Spinal cord (tissue), 10 donors: ENCODE results near the gene ATP5ME. TPM values are rescaled to one million over a fixed set of nuclear protein-coding genes. Genes with fewer than 3 reads are reported as not detected.
"Not testable (repeated sequence)": the region's sequence is repeated elsewhere in the genome, so short reads cannot be mapped to it uniquely, and the experiment has no call there.

Source experiments
- DNase-seq, 6 donors: peaks; one replicate each; pipeline versions ENCODE4 v3.0.0 to v3.0.0-alpha.2; 2013 to 2015; ENCODE audit warnings: low spot score in 6 of 6, low read depth in 4 of 6
- H3K27ac ChIP-seq: one replicate; pipeline ENCODE4 v1.5.1; 2013; ENCODE audit warnings: low read depth, low read length, control low read depth
- H3K27me3 ChIP-seq: one replicate; pipeline ENCODE4 v1.6.1; 2013; ENCODE audit warnings: low read length; ENCODE audit not compliant: control insufficient read depth, insufficient read depth
- H3K36me3 ChIP-seq: one replicate; pipeline ENCODE4 v1.6.1; 2013; ENCODE audit warnings: low read length; ENCODE audit not compliant: control insufficient read depth, insufficient read depth
- H3K4me1 ChIP-seq: one replicate; pipeline ENCODE4 v1.6.1; 2013; ENCODE audit warnings: low read length; ENCODE audit not compliant: control insufficient read depth, insufficient read depth
- H3K4me3 ChIP-seq: one replicate; pipeline ENCODE4 v1.5.1; 2013; ENCODE audit warnings: low read depth, low read length, control low read depth
- H3K9me3 ChIP-seq: one replicate; pipeline ENCODE4 v1.6.1; 2013; ENCODE audit warnings: low read length; ENCODE audit not compliant: control insufficient read depth, insufficient read depth
- WGBS: methylation state at CpG from one replicate; pipeline ENCODE4 v1.1.5; 2013; ENCODE audit warnings: missing lambda C conversion rate; ENCODE audit not compliant: insufficient coverage; 5-methylcytosine and 5-hydroxymethylcytosine counted together
- polyA plus RNA-seq, 2 donors: library from polyadenylated mRNA; unstranded; fragments of 120-200 nt; gene quantifications; one replicate each; pipeline ENCODE4 v1.2.1, GENCODE V29; 2013; ENCODE audit not compliant: insufficient read length in 2 of 2
- total RNA-seq, 2 donors: library from RNA; depleted of rRNA in 1 of 2; stranded (reverse); fragments of 120-200 nt in 1 of 2; fragments of >200 nt in 1 of 2; gene quantifications; one replicate each; pipeline versions ENCODE4 v1.2.3 to v1.2.4, GENCODE V29; 2013 to 2014
- donor health status: healthy.

The ATP5ME gene
- total and polyA plus RNA-seq, 4 donors: 191 to 726 (median 334) TPM

- H3K36me3 ChIP-seq: peaks cover 41% of the 10 kb centered on the region
- no CpG with 5 or more reads among the region's 3 CpGs for WGBS
- no peaks in the 10 kb centered on the region for H3K9me3 ChIP-seq
- H3K27ac ChIP-seq: no peak overlapping the region
- DNase-seq: no peak
- peaks cover 25% of the 10 kb centered on the region for H3K4me1 ChIP-seq
- no peak overlapping the region for H3K4me3 ChIP-seq
- H3K27me3 ChIP-seq: no peaks in the 10 kb centered on the region
These were observed 2.3 kb downstream of the ATP5ME start for GRCh38 chr4:671769-672168.

- peaks cover 22% of the 10 kb centered on the region for H3K4me1 ChIP-seq
- not testable (repeated sequence) for H3K9me3 ChIP-seq, H3K27me3 ChIP-seq, H3K27ac ChIP-seq, DNase-seq, H3K4me3 ChIP-seq
- 93% methylated on average over 5 of the region's 11 CpGs for WGBS
- peaks cover 42% of the 10 kb centered on the region for H3K36me3 ChIP-seq
These were observed 4.1 kb downstream of the ATP5ME start for GRCh38 chr4:669806-670559.

GRCh38 chr4:668219-668618, 5.9 kb downstream of the ATP5ME start:
- not testable (repeated sequence) for DNase-seq, H3K4me3 ChIP-seq, H3K9me3 ChIP-seq, H3K27me3 ChIP-seq, H3K27ac ChIP-seq
- peaks cover 39% of the 10 kb centered on the region for H3K36me3 ChIP-seq
- 89% methylated on average over 6 of the region's 6 CpGs for WGBS
- H3K4me1 ChIP-seq: peaks cover 27% of the 10 kb centered on the region

- Histone ChIP-seq H3K36me3 (peaks cover 39% of the 10 kb centered on the region), H3K4me1 (peaks cover 33% of the 10 kb centered on the region), H3K27ac (no peak overlapping the region), H3K9me3 (no peaks in the 10 kb centered on the region), H3K27me3 (no peaks in the 10 kb centered on the region), H3K4me3 (no peak overlapping the region)
- WGBS: 51% methylated on average over 9 of the region's 10 CpGs
- no peak for DNase-seq
These were observed 6.5 kb downstream of the ATP5ME start for GRCh38 chr4:667545-667925.

GRCh38 chr4:666822-667544, 7.1 kb downstream of the ATP5ME start:
- H3K27me3 ChIP-seq: no peaks in the 10 kb centered on the region
- no peaks in the 10 kb centered on the region for H3K9me3 ChIP-seq
- DNase-seq: no peak
- no peak overlapping the region for H3K4me3 ChIP-seq
- WGBS: 92% methylated on average over 22 of the region's 28 CpGs
- H3K27ac ChIP-seq: no peak overlapping the region
- peaks cover 39% of the 10 kb centered on the region for H3K36me3 ChIP-seq
- peaks cover 36% of the 10 kb centered on the region for H3K4me1 ChIP-seq

GRCh38 chr4:666436-666810, 7.7 kb downstream of the ATP5ME start:
- Histone ChIP-seq H3K9me3 (no peaks in the 10 kb centered on the region), H3K27me3 (no peaks in the 10 kb centered on the region), H3K4me1 (peaks cover 36% of the 10 kb centered on the region), H3K27ac (no peak overlapping the region), H3K4me3 (no peak overlapping the region), H3K36me3 (peaks cover 37% of the 10 kb centered on the region)
- 76% methylated on average over 21 of the region's 22 CpGs for WGBS
- DNase-seq: no peak

GRCh38 chr4:665751-666435, 8.2 kb downstream of the ATP5ME start:
- Histone ChIP-seq H3K27me3 (no peaks in the 10 kb centered on the region), H3K36me3 (peaks cover 36% of the 10 kb centered on the region), H3K9me3 (no peaks in the 10 kb centered on the region), H3K4me1 (peaks cover 36% of the 10 kb centered on the region), H3K27ac (no peak overlapping the region), H3K4me3 (no peak overlapping the region)
- 71% methylated on average over 22 of the region's 22 CpGs for WGBS
- no peak for DNase-seq

- no peak for DNase-seq
- H3K27me3 ChIP-seq: no peaks in the 10 kb centered on the region
- no peak overlapping the region for H3K4me3 ChIP-seq
- H3K36me3 ChIP-seq: peaks cover 38% of the 10 kb centered on the region
- H3K9me3 ChIP-seq: no peaks in the 10 kb centered on the region
- no peak overlapping the region for H3K27ac ChIP-seq
- WGBS: 94% methylated on average over 12 of the region's 12 CpGs
- H3K4me1 ChIP-seq: peaks cover 36% of the 10 kb centered on the region
These were observed 8.7 kb downstream of the ATP5ME start for GRCh38 chr4:665381-665750.

- 96% methylated on average over 22 of the region's 24 CpGs for WGBS
- Histone ChIP-seq H3K36me3 (peaks cover 44% of the 10 kb centered on the region), H3K4me3 (no peak overlapping the region), H3K4me1 (peaks cover 36% of the 10 kb centered on the region), H3K9me3 (no peaks in the 10 kb centered on the region), H3K27ac (no peak overlapping the region), H3K27me3 (no peaks in the 10 kb centered on the region)
- DNase-seq: no peak
These were observed 9.3 kb downstream of the ATP5ME start for GRCh38 chr4:664713-665231.
